Stimulated activated CD4-positive, alpha-beta T cell treated with anti-CD3 and anti-CD28 coated beads, Interleukin-4, amount 100 ng/mL, for 1 hour (primary cell): ENCODE measurements around the gene RBPMS2.
A peak's percentile ranks its signal among the peaks of the same experiment; 100 is the strongest.
"Not testable (repeated sequence)": the region's sequence is repeated elsewhere in the genome, so short reads cannot be mapped to it uniquely, and the experiment has no call there.

ENCODE experiments used
- DNase-seq: peaks from one replicate; pipeline ENCODE4 v3.0.0-alpha.2; 2020

Gene RBPMS2

DNA sequence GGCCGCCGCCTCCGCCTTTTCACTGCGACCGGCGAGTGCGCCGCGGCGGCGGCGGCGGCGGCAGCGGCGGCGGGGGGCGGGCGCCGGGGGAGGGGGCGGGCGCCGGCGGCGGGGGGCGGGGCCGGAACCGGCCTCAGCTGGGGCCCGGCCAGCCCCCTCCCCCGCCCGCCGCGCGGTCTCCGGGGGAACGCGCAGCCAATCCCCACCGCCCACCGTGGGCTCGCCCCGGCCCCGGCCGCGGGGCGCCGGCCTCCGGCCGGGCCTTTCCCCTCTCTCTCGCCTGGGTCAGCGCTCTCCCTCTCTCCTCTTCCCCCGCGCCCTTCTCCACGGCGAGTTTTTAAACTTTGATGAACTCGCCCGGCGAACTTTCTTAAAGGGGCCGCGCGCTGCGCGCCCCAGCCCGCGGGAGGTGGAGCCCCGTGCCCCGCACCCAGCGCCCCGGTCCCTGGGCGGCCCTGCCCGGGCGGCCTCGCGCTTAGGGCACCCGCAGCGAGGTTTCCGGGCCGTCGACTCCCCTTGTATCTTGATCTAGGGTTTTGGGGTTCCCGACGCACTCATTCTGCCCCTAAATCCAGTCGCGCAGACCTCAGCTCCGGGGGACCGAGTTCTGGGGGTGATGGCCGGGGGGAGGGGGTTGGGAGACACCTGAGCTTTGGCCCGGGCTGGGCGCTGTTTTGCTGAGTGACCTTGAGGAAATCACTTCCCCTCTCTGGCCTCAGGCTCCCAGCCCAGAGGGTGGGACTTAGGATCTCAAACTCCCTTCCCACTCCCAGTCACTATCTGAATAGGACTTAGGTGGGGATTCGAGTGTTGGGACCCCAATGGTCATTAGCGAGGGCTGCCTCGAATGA is at the start of gene RBPMS2:
Gene RBPMS2, minus strand, starts transcription at position 39 of the 851 bp plus-strand sequence. CDS start 270 bp downstream, outside the sequence.
- DNase-seq, result no peak

- DNase-seq, result no peak
Measured at GRCh38 chr15:64824929-64825430, 49.6 kb upstream of the RBPMS2 start.

- no peak for DNase-seq
Measured at GRCh38 chr15:64816452-64816851, 41.1 kb upstream of the RBPMS2 start.

DNA sequence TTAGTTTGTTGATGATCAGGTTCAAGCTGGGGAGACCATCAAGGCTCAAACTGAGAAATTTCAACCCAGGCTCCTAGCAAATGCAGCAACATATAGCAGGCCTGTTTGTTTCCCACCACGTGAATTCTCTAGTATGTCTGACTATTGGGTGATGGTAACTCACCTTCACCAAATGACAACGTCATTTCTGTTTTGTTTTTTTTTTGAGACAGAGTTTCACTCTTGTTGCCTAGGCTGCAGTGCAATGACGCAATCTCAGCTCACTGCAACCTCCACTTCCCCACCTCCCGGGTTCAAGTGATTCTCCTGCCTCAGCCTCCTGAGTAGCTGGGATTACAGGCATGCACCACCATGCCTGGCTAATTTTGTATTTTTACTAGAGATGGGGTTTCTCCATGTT is 39.6 kb upstream of the RBPMS2 start:
- not testable (repeated sequence) for DNase-seq

DNA sequence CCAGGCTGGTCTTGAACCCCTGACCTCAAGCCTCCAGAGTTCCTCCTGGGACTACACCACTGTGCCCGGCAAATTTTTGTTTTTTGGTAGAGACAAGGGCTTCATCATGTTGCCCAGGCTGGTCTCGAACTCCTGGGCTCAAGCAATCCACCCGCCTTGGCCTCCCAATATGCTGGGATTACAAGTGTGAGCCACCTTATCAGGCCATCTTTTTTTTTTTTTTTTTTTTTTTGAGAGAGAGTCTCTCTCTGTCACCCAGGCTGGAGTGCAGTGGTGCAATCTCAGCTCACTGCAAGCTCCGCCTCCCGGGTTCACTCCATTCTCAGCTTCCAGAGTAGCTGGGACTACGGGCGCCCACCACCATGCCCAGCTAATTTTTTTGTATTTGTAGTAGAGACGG is 38.9 kb upstream of the RBPMS2 start:
- DNase-seq, result not testable (repeated sequence)

DNA sequence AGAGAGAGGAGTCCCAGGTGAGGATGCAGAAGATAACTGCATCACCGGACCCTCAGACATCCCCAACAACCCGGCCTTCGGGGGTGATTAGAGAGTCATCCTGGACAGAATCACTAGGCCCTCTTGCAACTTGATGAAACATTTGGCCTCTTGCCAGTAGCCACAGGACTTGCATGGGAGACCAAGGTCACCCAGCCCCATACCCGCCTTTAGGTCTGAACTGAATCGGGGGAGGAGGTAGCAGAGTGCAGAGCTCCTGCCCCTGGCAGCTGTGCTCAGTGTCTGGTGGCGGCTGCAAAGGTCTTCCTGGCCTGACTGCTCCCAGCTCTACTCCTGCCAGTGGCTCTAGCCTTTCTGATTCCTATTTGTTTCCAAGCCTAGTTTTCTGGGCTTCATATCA is 37.7 kb upstream of the RBPMS2 start:
- no peak for DNase-seq

DNA sequence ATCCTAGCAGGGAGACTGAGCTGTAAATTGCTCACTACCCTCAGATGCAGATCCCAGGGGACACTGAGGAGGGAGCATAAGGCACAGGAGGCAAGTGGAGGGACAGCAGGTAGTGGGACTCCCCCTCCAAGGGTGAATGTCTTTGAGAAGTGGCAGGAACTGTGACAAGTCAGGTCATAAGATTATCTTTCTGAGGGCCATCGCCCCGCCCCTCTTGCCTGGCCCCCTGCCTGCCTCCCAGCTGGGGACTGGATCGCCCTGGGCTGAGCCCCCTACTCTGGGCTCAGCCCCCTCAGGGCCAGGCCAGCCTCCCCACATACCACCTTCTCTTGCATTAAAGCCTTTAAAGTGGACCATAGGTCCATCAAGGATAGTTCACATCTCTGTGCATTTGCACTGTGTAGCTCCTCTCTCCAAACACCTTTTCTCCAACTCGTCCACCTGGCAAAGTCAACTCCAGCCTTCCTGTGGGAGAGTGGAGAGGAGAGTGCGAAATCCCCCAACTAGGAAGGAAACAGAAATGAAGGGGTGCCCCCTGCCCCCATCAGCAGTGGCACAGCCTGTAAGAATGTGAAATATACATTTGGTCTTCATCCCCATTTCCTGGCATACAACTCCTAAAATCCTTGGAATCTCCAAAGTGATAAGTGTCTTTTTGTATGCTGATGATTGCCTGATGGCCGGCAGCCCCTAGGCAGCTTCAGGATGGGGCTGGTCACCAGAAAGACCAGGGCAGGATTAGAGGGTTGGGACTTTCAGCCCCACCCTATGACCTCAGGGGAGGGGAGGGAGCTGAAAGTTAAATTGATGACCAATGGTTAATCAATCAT is 35.3 kb upstream of the RBPMS2 start:
- no peak for DNase-seq

DNA sequence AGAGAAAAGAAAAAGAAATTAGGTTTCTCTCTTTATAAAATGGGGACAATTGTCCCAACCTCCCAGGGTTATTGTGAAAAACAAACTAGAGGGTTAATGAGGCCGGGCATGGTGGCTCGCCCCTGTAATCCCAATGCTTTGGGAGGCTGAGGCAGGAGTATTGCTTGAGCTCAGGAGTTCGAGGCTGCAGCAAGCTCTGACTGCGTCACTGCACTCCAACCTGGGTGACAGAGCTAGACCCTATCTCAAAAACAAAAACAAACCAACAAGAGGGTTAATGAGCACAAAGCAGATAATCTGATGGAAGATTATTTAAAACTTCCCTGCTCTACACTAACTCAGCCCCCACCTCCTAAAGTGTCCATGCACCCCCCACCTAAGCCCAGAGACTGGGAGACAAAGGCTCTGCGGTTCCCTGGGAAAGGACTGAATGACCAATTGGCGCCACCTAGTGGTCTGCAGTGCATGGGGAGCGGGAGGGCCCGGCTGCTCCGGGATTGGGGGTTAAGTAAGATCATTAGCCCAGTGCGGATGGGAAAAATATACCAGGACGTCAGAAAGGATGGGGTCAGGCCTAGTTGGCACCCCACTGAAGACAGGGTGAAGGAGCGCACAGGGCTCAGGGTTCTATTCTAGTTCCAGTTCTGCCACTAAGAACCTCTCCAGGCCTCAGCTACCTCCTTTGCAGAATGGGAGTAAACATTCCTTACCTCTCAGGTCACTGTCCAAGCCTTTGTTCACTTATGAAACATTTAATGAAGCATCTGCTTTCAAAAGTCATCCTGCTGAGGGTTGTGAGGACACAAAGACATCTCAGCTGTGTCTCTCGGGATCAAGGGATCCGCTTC is 34.5 kb upstream of the RBPMS2 start:
- peak; percentile 71 for DNase-seq

GRCh38 chr15:64808785-64809453 is 33.5 kb upstream of the RBPMS2 start:
- DNase-seq, result no peak

GRCh38 chr15:64807751-64808222 is 32.4 kb upstream of the RBPMS2 start:
- DNase-seq, result no peak

- DNase-seq, result no peak
Measured at GRCh38 chr15:64807051-64807749, 31.8 kb upstream of the RBPMS2 start.

DNA sequence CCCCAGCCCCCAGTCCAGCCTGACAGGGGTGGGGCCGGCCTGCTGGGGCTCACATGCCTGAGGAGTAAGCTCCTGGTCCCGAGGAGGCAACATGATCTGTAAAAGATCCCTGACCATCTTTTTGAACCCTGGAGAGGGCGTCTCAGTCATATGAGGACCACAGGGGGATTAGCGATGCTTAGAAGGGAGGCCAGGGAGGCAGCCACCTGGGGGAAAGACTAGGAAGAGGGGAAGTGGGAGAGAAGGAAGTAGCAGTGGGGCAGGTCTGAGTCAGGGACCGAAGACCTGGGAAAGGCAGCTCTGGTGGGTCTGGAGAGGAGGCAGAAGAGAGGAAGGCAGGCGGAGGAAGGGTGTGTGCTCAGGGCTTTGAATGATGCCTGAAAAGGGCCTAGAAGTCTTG is 31.1 kb upstream of the RBPMS2 start:
- DNase-seq, result no peak

GRCh38 chr15:64804619-64805018 is 29.2 kb upstream of the RBPMS2 start:
- DNase-seq, result no peak

GRCh38 chr15:64803526-64803925 is 28.1 kb upstream of the RBPMS2 start:
- no peak for DNase-seq

GRCh38 chr15:64800476-64800875 is 25.1 kb upstream of the RBPMS2 start:
- no peak for DNase-seq

- DNase-seq, result not testable (repeated sequence)
Measured at GRCh38 chr15:64798905-64799304, 23.5 kb upstream of the RBPMS2 start.

DNA sequence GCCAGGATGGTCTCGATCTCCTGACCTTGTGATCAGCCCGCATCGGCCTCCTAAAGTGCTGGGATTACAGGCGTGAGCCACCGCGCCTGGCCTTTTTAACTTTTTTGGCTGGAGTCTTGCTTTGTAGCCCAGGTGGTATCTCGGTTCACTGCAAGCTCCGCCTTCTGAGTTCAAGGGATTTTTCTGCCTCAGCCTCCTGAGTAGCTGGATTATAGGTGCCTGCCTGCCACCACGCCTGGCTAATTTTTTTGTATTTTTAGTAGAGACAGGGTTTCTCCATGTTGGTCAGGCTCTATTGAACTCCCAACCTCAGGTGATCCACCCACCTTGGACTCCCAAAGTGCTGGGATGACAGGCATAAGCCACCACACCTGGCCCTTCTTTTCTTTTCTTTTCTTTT is 20.5 kb upstream of the RBPMS2 start:
- not testable (repeated sequence) for DNase-seq

DNA sequence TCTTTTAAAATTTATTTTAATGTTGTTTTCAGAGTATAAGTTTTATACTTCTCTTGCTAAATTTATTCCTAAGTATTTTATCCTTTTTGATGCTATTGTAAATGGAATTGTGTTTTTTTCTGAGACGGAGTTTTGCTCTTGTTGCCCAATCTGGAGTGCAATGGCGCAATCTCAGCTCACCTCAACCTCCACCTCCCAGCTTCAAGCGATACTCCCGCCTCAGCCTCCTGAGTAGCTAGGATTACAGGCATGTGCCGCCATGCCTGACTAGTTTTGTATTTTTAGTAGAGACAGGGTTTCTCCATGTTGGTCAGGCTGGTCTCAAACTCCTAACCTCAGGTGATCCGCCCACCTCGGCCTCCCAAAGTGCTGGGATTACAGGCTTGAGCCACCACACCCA is 19.9 kb upstream of the RBPMS2 start:
- not testable (repeated sequence) for DNase-seq

GRCh38 chr15:64792282-64792681 is 16.9 kb upstream of the RBPMS2 start:
- DNase-seq, result no peak

DNA sequence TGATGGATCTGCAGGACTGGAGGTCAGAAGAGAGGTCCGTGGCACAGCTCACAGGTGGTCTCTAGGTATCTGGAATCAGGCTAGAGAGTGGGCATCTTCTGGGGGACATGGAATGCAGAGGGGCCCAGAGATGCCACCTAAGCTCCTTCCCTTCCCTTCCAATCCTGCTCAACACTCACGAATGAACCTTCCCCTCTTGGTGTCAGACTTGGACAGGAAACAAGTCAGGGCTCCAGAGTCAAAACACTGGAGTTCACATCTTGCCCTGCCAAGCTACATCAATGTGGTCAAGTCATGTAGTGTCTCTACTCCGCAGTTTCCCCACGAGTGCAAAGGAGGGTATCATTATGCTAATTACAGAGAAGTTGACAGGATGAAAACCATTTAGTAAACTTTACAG is 16.0 kb upstream of the RBPMS2 start:
- no peak for DNase-seq

DNA sequence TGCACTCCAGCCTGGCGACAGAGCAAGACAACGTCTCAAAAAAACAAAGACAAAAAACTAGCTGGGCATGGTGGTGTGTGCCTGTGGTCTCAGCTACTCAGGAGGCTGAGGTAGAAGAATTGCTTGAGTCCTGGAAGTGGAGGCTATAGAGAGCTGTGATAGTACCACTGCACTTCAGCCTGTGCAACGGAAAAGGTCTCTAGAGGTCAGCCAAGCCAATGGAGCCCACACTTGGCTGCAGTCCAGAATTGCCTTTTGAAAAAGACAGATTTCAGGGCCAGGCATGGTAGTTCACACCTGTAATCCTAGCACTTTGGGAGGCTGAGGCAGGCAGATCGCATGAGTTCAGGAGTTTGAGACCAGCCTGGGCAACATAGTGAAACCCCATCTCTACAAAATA is 8.4 kb upstream of the RBPMS2 start:
- no peak for DNase-seq
